HCT116 (cell line): ENCODE results near the gene NHERF2. TPM values are rescaled to one million over a fixed set of nuclear protein-coding genes. Genes with fewer than 3 reads are reported as not detected.

Source experiments
- ATAC-seq: fragments of 200-7000 bp; cut with Tn5 transposase; 2 replicates; pipeline ENCODE4 v1.9.1; 2020; ENCODE audit warnings: mild to moderate bottlenecking, moderate library complexity
- BruUV-seq: library from RNA; stranded (reverse); fragments of 400-500 nt; replicated peaks from 2 replicates; lab custom pipeline; 2021; lab: Mats Ljungman, UMichigan
- CTCF ChIA-PET: fragments of 300-600 bp; sonication (Branson Sonifier 250); formaldehyde crosslinking; loops from one replicate; lab custom pipeline; 2021; ENCODE audit warnings: antibody characterized with exemption; lab: Charles Lee
- POLR2A ChIA-PET: fragments of 300-600, 350-600 bp; sonication (Branson Sonifier 250); formaldehyde crosslinking; loops from one replicate; lab custom pipeline; 2021; ENCODE audit warnings: antibody characterized with exemption; lab: Charles Lee
- RAD21 ChIA-PET, 2 experiments: fragments of 300-600 bp; sonication (Branson Sonifier 250); formaldehyde crosslinking; loops; one replicate each; lab custom pipeline; 2023; ENCODE audit warnings: low total read pairs in 2 of 2; ENCODE audit not compliant: uncharacterized antibody in 2 of 2, unreplicated experiment in 2 of 2, low non-redundant PET in 1 of 2; lab: Charles Lee
- DNase-seq: peaks from one replicate; pipeline ENCODE4 v3.0.0-alpha.2; 2010; ENCODE audit warnings: low read depth, low spot score
- H2AFZ ChIP-seq: fragments of 200-600 bp; shearing (Covaris generic), sonication (generic); 2 replicates; pipeline ENCODE4 v1.6.1; 2017; ENCODE audit warnings: low read depth, mixed run types, mixed read lengths, antibody characterized with exemption, low read length; ENCODE audit not compliant: poor library complexity, severe bottlenecking
- H3K27ac ChIP-seq: 2 replicates; pipeline ENCODE4 v1.5.1; 2012; ENCODE audit warnings: low read depth, low read length
- H3K27me3 ChIP-seq: fragments of 200-600 bp; sonication (generic); 2 replicates; pipeline ENCODE4 v1.6.1; 2016; ENCODE audit warnings: mixed run types, low read length, mixed read lengths; ENCODE audit not compliant: insufficient read depth
- H3K36me3 ChIP-seq, 2 experiments: fragments of 200-500 bp in 1 of 2; fragments of 200-600 bp in 1 of 2; sonication (Bioruptor generic) in 1 of 2; sonication (generic) in 1 of 2; 2 replicates each; pipeline versions ENCODE4 v1.5.1 to v1.6.1; 2014 to 2016; ENCODE audit warnings: low read length in 2 of 2, inconsistent platforms in 1 of 2, mixed read lengths in 1 of 2, mixed run types in 1 of 2; ENCODE audit not compliant: insufficient read depth in 2 of 2, control insufficient read depth in 1 of 2
- H3K4me1 ChIP-seq, 2 experiments: fragments of 200-600 bp in 1 of 2; sonication (generic) in 1 of 2; 2 replicates each; pipeline versions ENCODE4 v1.5.1 to v1.6.1; 2012 to 2017; ENCODE audit warnings: low read length in 2 of 2, inconsistent platforms in 1 of 2, mild to moderate bottlenecking in 1 of 2, mixed read lengths in 1 of 2, mixed run types in 1 of 2, moderate library complexity in 1 of 2; ENCODE audit not compliant: insufficient read depth in 2 of 2, control insufficient read depth in 1 of 2
- H3K4me2 ChIP-seq: fragments of 200-600 bp; sonication (generic); 2 replicates; pipeline ENCODE4 v1.6.1; 2017; ENCODE audit warnings: mixed run types, low read length, mixed read lengths
- H3K4me3 ChIP-seq, 2 experiments: fragments of 200-600 bp in 1 of 2; sonication (generic) in 1 of 2; replicated peaks in 1 of 2; 2 replicates each; pipeline ENCODE4 v1.5.1; 2011 to 2016; ENCODE audit warnings: low read length in 2 of 2, control low read depth in 1 of 2, low read depth in 1 of 2, mild to moderate bottlenecking in 1 of 2, mixed read lengths in 1 of 2, mixed run types in 1 of 2
- H3K79me2 ChIP-seq: fragments of 200-600 bp; sonication (generic); 2 replicates; pipeline ENCODE4 v1.6.1; 2017; ENCODE audit warnings: mild to moderate bottlenecking, mixed run types, low read length, moderate library complexity, mixed read lengths; ENCODE audit not compliant: insufficient read depth
- H3K9ac ChIP-seq: fragments of 200-600 bp; sonication (generic); 2 replicates; pipeline ENCODE4 v1.6.1; 2016; ENCODE audit warnings: low read length, mixed read lengths
- H3K9me2 ChIP-seq: fragments of 200-600 bp; sonication (generic), shearing (Covaris generic); 2 replicates; pipeline ENCODE4 v1.6.1; 2017; ENCODE audit warnings: mixed run types, mild to moderate bottlenecking, moderate library complexity; ENCODE audit not compliant: insufficient read depth
- H3K9me3 ChIP-seq, 2 experiments: fragments of 200-500 bp in 1 of 2; fragments of 200-600 bp in 1 of 2; sonication (Bioruptor generic) in 1 of 2; sonication (generic) in 1 of 2; 2 replicates each; pipeline ENCODE4 v1.6.1; 2014 to 2017; ENCODE audit warnings: low read length in 2 of 2, mixed read lengths in 2 of 2, inconsistent platforms in 1 of 2, low read depth in 1 of 2, mild to moderate bottlenecking in 1 of 2, mixed run types in 1 of 2, moderate library complexity in 1 of 2; ENCODE audit not compliant: control insufficient read depth in 1 of 2, insufficient read depth in 1 of 2
- H4K20me1 ChIP-seq: fragments of 200-600 bp; sonication (generic), shearing (Covaris generic); 2 replicates; pipeline ENCODE4 v1.6.1; 2017; ENCODE audit warnings: mixed run types, mild to moderate bottlenecking, moderate library complexity; ENCODE audit not compliant: insufficient read depth
- ATF3 ChIP-seq: IDR thresholded peaks from 2 replicates; pipeline ENCODE4 v1.6.1; 2012
- CBX3 ChIP-seq: IDR thresholded peaks from 2 replicates; pipeline ENCODE4 v1.6.1; 2012; ENCODE audit warnings: low read depth
- CEBPB ChIP-seq: IDR thresholded peaks from 2 replicates; pipeline ENCODE4 v1.6.1; 2012; ENCODE audit warnings: low read depth
- CTCF ChIP-seq, 3 experiments: fragments of 200-600 bp in 1 of 3; sonication (generic) in 1 of 3; IDR thresholded peaks in 2 of 3; conservative IDR thresholded peaks in 1 of 3; 2 replicates each; pipeline ENCODE4 v1.5.1; 2012 to 2017; ENCODE audit warnings: low read depth in 2 of 3, low read length in 2 of 3, antibody characterized with exemption in 1 of 3, borderline replicate concordance in 1 of 3, control low read depth in 1 of 3, mild to moderate bottlenecking in 1 of 3, mixed read lengths in 1 of 3, mixed run types in 1 of 3, moderate library complexity in 1 of 3; ENCODE audit not compliant: insufficient read depth in 1 of 3
- EGR1 ChIP-seq: IDR thresholded peaks from 2 replicates; pipeline ENCODE4 v1.6.1; 2012; ENCODE audit warnings: low read depth
- ELF1 ChIP-seq: IDR thresholded peaks from 2 replicates; pipeline ENCODE4 v1.6.1; 2012; ENCODE audit warnings: low read depth, borderline replicate concordance
- EZH2phosphoT487 ChIP-seq: fragments of 200-600 bp; IDR thresholded peaks from 2 replicates; pipeline ENCODE4 v1.6.1; 2018; ENCODE audit warnings: antibody characterized with exemption, borderline replicate concordance
- FOSL1 ChIP-seq: IDR thresholded peaks from 2 replicates; pipeline ENCODE4 v1.6.1; 2012; ENCODE audit warnings: low read depth
- JUND ChIP-seq: IDR thresholded peaks from 2 replicates; pipeline ENCODE4 v1.6.1; 2012
- POLR2A ChIP-seq: IDR thresholded peaks from 2 replicates; pipeline ENCODE4 v1.7.0; 2011; ENCODE audit warnings: borderline replicate concordance; ENCODE audit not compliant: insufficient read depth, insufficient read length; ENCODE audit errors: extremely low read depth
- POLR2AphosphoS5 ChIP-seq: IDR thresholded peaks from 2 replicates; pipeline ENCODE4 v1.6.1; 2011; ENCODE audit warnings: mild to moderate bottlenecking, low read depth, low read length, moderate library complexity
- RAD21 ChIP-seq: IDR thresholded peaks from 2 replicates; pipeline ENCODE4 v1.6.1; 2012; ENCODE audit warnings: low read depth, mild to moderate bottlenecking
- SIN3A ChIP-seq: IDR thresholded peaks from 2 replicates; pipeline ENCODE4 v1.6.1; 2012; ENCODE audit warnings: low read depth
- SRF ChIP-seq: IDR thresholded peaks from 2 replicates; pipeline ENCODE4 v1.6.1; 2012; ENCODE audit warnings: low read depth
- YY1 ChIP-seq: IDR thresholded peaks from 2 replicates; pipeline ENCODE4 v1.6.1; 2011; ENCODE audit warnings: low read length, low read depth, moderate library complexity, mild to moderate bottlenecking; ENCODE audit not compliant: insufficient replicate concordance; ENCODE audit errors: extremely low read depth
- ZFX ChIP-seq: fragments of 450-650 bp; IDR thresholded peaks from 2 replicates; pipeline ENCODE4 v1.6.1; 2017
- ZNF274 ChIP-seq: fragments of 200-500 bp; sonication (Bioruptor generic); IDR thresholded peaks from 2 replicates; pipeline ENCODE4 v1.6.1; 2014; ENCODE audit warnings: mild to moderate bottlenecking, low read depth, low read length, inconsistent platforms
- intact Hi-C: fragments of 100-400 bp; cut with micrococcal nuclease; formaldehyde crosslinking; loops from 2 replicates; pipeline ENCODE4 v1.10.0; 2022
- total RNA-seq: library from RNA; stranded (reverse); gene quantifications from one replicate; pipeline ENCODE4 v1.2.1, GENCODE V29; 2021; ENCODE audit not compliant: unreplicated experiment
- TF ChIP-seq, protein P1 (sequence below): IDR thresholded peaks from 2 replicates; pipeline ENCODE4 v1.6.1; 2012; ENCODE audit warnings: low read depth
- TF ChIP-seq, protein P2 (sequence below): IDR thresholded peaks from 2 replicates; pipeline ENCODE4 v1.6.1; 2011; ENCODE audit warnings: mild to moderate bottlenecking, low read length, moderate library complexity; ENCODE audit not compliant: insufficient replicate concordance; ENCODE audit errors: extremely low read depth

Gene NHERF2
- total RNA-seq, 1 experiment from 2014 or later, result 58.4 TPM

GRCh38 chr16:2047330-2048115 lies 20.8 kb downstream of the NHERF2 start, which contains the start of the genes NTHL1 and TSC2:
Gene NTHL1 (minus strand): TSS chr16:2047834. CDS start chr16:2047823, 11 bp downstream.
Gene TSC2 (plus strand): TSS chr16:2047985. CDS start chr16:2048616, 631 bp downstream.
- POLR2A ChIA-PET, result interaction anchor here (1.0 to 1.7 kb wide), 3 partner anchors 104 to 204 kb away, joined by 4 to 6 read pairs (median 4); partner anchors contain the start of genes ECI1 and TRAF7
- TF ChIP-seq, protein P1, sequence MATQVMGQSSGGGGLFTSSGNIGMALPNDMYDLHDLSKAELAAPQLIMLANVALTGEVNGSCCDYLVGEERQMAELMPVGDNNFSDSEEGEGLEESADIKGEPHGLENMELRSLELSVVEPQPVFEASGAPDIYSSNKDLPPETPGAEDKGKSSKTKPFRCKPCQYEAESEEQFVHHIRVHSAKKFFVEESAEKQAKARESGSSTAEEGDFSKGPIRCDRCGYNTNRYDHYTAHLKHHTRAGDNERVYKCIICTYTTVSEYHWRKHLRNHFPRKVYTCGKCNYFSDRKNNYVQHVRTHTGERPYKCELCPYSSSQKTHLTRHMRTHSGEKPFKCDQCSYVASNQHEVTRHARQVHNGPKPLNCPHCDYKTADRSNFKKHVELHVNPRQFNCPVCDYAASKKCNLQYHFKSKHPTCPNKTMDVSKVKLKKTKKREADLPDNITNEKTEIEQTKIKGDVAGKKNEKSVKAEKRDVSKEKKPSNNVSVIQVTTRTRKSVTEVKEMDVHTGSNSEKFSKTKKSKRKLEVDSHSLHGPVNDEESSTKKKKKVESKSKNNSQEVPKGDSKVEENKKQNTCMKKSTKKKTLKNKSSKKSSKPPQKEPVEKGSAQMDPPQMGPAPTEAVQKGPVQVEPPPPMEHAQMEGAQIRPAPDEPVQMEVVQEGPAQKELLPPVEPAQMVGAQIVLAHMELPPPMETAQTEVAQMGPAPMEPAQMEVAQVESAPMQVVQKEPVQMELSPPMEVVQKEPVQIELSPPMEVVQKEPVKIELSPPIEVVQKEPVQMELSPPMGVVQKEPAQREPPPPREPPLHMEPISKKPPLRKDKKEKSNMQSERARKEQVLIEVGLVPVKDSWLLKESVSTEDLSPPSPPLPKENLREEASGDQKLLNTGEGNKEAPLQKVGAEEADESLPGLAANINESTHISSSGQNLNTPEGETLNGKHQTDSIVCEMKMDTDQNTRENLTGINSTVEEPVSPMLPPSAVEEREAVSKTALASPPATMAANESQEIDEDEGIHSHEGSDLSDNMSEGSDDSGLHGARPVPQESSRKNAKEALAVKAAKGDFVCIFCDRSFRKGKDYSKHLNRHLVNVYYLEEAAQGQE, result no peak
- TF ChIP-seq YY1, result peak; percentile 91
- TF ChIP-seq SRF, result no peak
- TF ChIP-seq EZH2phosphoT487, result no peak
- no peak; the same call in 1 of the 2 replicates for TF ChIP-seq CBX3
- no peak for TF ChIP-seq JUND
- TF ChIP-seq, protein P2, sequence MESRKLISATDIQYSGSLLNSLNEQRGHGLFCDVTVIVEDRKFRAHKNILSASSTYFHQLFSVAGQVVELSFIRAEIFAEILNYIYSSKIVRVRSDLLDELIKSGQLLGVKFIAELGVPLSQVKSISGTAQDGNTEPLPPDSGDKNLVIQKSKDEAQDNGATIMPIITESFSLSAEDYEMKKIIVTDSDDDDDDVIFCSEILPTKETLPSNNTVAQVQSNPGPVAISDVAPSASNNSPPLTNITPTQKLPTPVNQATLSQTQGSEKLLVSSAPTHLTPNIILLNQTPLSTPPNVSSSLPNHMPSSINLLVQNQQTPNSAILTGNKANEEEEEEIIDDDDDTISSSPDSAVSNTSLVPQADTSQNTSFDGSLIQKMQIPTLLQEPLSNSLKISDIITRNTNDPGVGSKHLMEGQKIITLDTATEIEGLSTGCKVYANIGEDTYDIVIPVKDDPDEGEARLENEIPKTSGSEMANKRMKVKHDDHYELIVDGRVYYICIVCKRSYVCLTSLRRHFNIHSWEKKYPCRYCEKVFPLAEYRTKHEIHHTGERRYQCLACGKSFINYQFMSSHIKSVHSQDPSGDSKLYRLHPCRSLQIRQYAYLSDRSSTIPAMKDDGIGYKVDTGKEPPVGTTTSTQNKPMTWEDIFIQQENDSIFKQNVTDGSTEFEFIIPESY, result no peak
- TF ChIP-seq CTCF (IDR thresholded peaks at IDR 0.05 in 2 of 3, conservative IDR thresholded peaks at IDR 0.05 in 1 of 3; ENCODE audit: borderline replicate concordance in 1 of 3, insufficient read depth in 1 of 3, low read depth in 2 of 3, low read length in 2 of 3), result peak in 2 of 3 experiments; percentile 7 to 21; a peak in 1 of 6 replicates
- TF ChIP-seq SIN3A, result peak; percentile 58
- TF ChIP-seq CEBPB, result no peak
- TF ChIP-seq ZNF274, result no peak
- peak; percentile 67 for TF ChIP-seq POLR2A
- TF ChIP-seq EGR1, result peak; percentile 95
- no peak for TF ChIP-seq FOSL1
- TF ChIP-seq RAD21, result no peak
- peak; percentile 74; the same call in 1 of the 2 replicates for TF ChIP-seq ZFX
- peak; percentile 73 for TF ChIP-seq POLR2AphosphoS5
- no peak for TF ChIP-seq ATF3
- no peak; the same call in 1 of the 2 replicates for TF ChIP-seq ELF1

More at GRCh38 chr16:2047330-2048115, 20.8 kb downstream of the NHERF2 start, which contains the start of the genes NTHL1 and TSC2:
- Histone ChIP-seq H3K9me3 (no peaks in the 10 kb centered on the region), H3K27ac (peak within 1 kb of the TSS; percentile 71), H3K36me3 (peaks cover 0 to 3% of the 10 kb centered on the region in 2 experiments; a peak in 1 of 4 replicates), H2AFZ (no peak within 1 kb of the TSS), H3K9ac (peak within 1 kb of the TSS; percentile 77), H3K4me1 (peaks cover 6 to 34% of the 10 kb centered on the region in 2 experiments; a peak in 3 of 4 replicates), H3K4me3 (peak within 1 kb of the TSS; percentile 64 to 88), H3K79me2 (peaks cover 11% of the 10 kb centered on the region; the same call in 1 of the 2 replicates), H3K9me2 (no peaks in the 10 kb centered on the region), H3K27me3 (no peaks in the 10 kb centered on the region), H4K20me1 (no peaks in the 10 kb centered on the region), H3K4me2 (peak within 1 kb of the TSS; percentile 82)
- ATAC-seq, result peak; percentile 96
- ChIA-PET RAD21 (no interaction called here), CTCF (interaction anchor here (0.8 to 1.8 kb wide), 5 partner anchors 8 to 93 kb away, joined by 3 to 12 read pairs (median 4); no protein-coding TSS in a partner anchor)
- intact Hi-C loops, result loop anchor here (5.0 kb wide), 1 partner anchor 95 kb away; no protein-coding TSS in a partner anchor
- no TSS peak for BruUV-seq
- DNase-seq, result peak; percentile 91
